ENCODE data around the gene UBAC1. TPM values are rescaled to one million over a fixed set of nuclear protein-coding genes. Genes with fewer than 3 reads are reported as not detected.
A peak's percentile ranks its signal among the peaks of the same experiment; 100 is the strongest.

Gene UBAC1
- total and polyA plus RNA-seq, 9 of the 15 experiments (the other 6 are each of a cell fraction or from before 2014, with no cell fraction given) = 94.0 to 399 (median 228) TPM

- peak in 1 of 2 experiments; percentile 94; a peak in 2 of 4 replicates for TF ChIP-seq RCOR1 (IDR thresholded peaks at IDR 0.05; ENCODE audit: borderline replicate concordance in 1 of 2, low read depth in 2 of 2, low read length in 2 of 2)
- no peak for TF ChIP-seq BCLAF1 (IDR thresholded peaks at IDR 0.05; ENCODE audit: borderline replicate concordance in 1 of 2, control insufficient read depth in 1 of 2, low read depth in 2 of 2, low read length in 1 of 2)
- no peak for TF ChIP-seq ILK (tag; IDR thresholded peaks at IDR 0.05; ENCODE audit: borderline replicate concordance, low read depth)
- TF ChIP-seq SIN3B (IDR thresholded peaks at IDR 0.05; ENCODE audit: low read depth) = no peak
- no peak for TF ChIP-seq HMG20A (CRISPR knock-in tag; conservative IDR thresholded peaks at IDR 0.05)
- no peak for TF ChIP-seq FUS (optimal IDR thresholded peaks at IDR 0.05; ENCODE audit: low read depth, low read length)
- TF ChIP-seq ZNF699 (CRISPR knock-in tag; IDR thresholded peaks at IDR 0.05; ENCODE audit: insufficient replicate concordance) = no peak
- no peak for TF ChIP-seq TRIM25 (IDR thresholded peaks at IDR 0.05; ENCODE audit: borderline replicate concordance)
- no peak for TF ChIP-seq CREB5 (CRISPR knock-in tag; IDR thresholded peaks at IDR 0.05)
- TF ChIP-seq ZNF217 (CRISPR knock-in tag; IDR thresholded peaks at IDR 0.05) = no peak
- peak; percentile 92 for TF ChIP-seq IRF2 (CRISPR knock-in tag; IDR thresholded peaks at IDR 0.05)
- TF ChIP-seq GABPB2 (CRISPR knock-in tag; conservative IDR thresholded peaks at IDR 0.05) = no peak
- peak; percentile 93 for TF ChIP-seq ZNF224 (CRISPR knock-in tag; IDR thresholded peaks at IDR 0.05)
- TF ChIP-seq FOXO4 (CRISPR knock-in tag; IDR thresholded peaks at IDR 0.05) = no peak
- peak in 1 of 2 experiments; percentile 99 for TF ChIP-seq AFF1 (IDR thresholded peaks at IDR 0.05; ENCODE audit: low read depth in 1 of 2, partially characterized antibody in 2 of 2)
- TF ChIP-seq NFIC (IDR thresholded peaks at IDR 0.05) = peak; percentile 85
Measured at GRCh38 chr9:135971892-135972291, 10.7 kb upstream of the UBAC1 start (continued).
